GM06990 (cell line): ENCODE measurements around the gene NT5C3A.

ENCODE experiments used
- DNase-seq: peaks from one replicate; pipeline ENCODE4 v3.0.0-alpha.2; 2011; ENCODE audit not compliant: insufficient read length; ENCODE audit errors: extremely low read depth
- H3K27me3 ChIP-seq: replicated peaks from 2 replicates; pipeline ENCODE4 v1.6.0; 2011; ENCODE audit warnings: low read length; ENCODE audit not compliant: control insufficient read depth, insufficient read depth
- H3K36me3 ChIP-seq: 2 replicates; pipeline ENCODE4 v1.5.1; 2011; ENCODE audit warnings: low read length; ENCODE audit not compliant: control insufficient read depth, insufficient read depth
- H3K4me3 ChIP-seq: replicated peaks from 2 replicates; pipeline ENCODE4 v1.5.1; 2011; ENCODE audit warnings: low read depth, mild to moderate bottlenecking, control low read depth, low read length
- TF ChIP-seq, protein P1 (sequence below): IDR thresholded peaks from 2 replicates; pipeline ENCODE4 v1.5.1; 2011; ENCODE audit warnings: low read length, control low read depth, mild to moderate bottlenecking, inconsistent platforms; ENCODE audit not compliant: insufficient read depth, poor library complexity, severe bottlenecking

The NT5C3A gene

DNA sequence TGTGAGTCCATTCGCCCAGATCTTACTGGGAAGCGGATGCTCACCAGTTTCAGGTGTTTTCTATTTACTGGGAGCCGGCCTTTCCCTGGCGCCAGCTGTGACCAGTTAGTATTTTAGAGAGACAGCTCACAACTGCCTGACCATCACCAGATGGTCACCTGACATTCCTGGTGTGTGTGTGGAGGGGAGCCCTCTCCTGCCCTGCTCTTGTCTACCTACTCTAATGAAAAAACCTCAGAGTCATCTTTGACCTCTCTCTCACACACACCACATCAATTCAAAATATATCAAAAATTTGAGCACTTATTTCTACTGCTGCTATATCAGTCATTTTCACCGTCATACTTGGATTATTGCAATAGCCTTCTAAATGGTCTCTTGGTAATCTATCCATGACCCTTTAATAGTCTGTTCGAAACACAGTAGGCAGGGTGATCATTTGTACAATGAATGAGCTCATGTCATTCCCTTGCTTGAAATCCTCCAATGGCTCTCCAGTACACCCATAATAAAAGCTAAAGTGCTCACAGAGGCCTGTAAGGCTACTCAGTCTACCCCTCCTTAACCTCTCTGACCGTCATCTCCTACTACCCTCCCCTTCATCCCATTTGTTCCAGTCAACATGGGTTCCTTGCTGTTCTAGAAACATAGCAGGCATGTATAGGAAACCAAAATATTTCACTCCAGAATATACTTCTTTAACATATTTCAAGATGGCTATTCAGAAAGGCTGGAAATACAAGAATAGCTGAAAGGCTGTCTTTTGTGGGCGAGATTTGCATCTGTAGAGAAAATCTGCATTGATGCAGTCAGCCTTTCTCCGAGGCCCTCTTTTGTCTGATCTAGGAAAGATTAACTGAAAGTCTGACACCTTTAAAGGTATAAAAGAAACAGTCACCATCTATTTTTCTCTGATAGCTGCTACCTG, 17.5 kb upstream of the NT5C3A start:
- Histone ChIP-seq H3K27me3 (no peaks in the 10 kb centered on the region), H3K4me3 (no peak overlapping the region), H3K36me3 (no peaks in the 10 kb centered on the region)
- no peak for DNase-seq
- TF ChIP-seq, protein P1, sequence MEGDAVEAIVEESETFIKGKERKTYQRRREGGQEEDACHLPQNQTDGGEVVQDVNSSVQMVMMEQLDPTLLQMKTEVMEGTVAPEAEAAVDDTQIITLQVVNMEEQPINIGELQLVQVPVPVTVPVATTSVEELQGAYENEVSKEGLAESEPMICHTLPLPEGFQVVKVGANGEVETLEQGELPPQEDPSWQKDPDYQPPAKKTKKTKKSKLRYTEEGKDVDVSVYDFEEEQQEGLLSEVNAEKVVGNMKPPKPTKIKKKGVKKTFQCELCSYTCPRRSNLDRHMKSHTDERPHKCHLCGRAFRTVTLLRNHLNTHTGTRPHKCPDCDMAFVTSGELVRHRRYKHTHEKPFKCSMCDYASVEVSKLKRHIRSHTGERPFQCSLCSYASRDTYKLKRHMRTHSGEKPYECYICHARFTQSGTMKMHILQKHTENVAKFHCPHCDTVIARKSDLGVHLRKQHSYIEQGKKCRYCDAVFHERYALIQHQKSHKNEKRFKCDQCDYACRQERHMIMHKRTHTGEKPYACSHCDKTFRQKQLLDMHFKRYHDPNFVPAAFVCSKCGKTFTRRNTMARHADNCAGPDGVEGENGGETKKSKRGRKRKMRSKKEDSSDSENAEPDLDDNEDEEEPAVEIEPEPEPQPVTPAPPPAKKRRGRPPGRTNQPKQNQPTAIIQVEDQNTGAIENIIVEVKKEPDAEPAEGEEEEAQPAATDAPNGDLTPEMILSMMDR: no peak

GRCh38 chr7:33079096-33079495, 16.5 kb upstream of the NT5C3A start:
- no peak for DNase-seq
- TF ChIP-seq, protein P1: no peak
- no peak overlapping the region for H3K4me3 ChIP-seq
- H3K27me3 ChIP-seq: no peaks in the 10 kb centered on the region
- H3K36me3 ChIP-seq: no peaks in the 10 kb centered on the region

- TF ChIP-seq, protein P1: no peak
- H3K27me3 ChIP-seq: no peaks in the 10 kb centered on the region
- DNase-seq: no peak
- no peak overlapping the region for H3K4me3 ChIP-seq
- no peaks in the 10 kb centered on the region for H3K36me3 ChIP-seq
These were observed 14.2 kb upstream of the NT5C3A start for GRCh38 chr7:33076737-33077136.

DNA sequence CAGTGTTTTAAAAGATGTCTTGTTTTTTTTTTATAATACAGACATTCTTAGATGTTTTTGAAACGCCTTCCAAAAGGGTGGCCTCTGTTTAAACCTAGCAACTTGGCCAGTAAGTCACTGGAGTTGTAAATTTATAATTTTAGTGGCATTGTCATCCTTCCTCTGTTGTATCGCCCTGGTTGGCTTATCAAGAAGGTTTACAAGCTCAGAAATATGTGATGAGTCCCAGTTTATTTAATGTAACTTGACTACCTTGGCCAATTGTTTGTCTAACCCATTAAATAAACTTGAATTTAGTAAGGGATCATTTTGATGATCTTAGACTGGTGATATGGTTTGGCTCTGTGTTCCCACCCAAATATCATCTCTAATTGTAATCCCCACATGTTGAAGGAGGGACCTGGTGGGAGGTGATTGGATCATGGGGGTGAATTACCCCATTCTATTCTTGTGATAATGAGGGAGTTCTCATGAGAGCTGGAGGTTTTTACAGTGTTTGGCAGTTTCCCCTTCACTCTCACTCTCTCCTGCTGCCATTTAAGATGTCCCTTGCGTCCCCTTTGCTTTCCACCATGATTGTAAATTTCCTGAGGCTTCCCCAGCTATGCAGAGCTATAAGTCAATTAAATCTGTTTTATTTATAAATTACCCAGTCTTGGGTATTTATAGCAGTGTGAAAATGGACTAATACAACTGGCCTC, 13.4 kb upstream of the NT5C3A start:
- Histone ChIP-seq H3K27me3 (no peaks in the 10 kb centered on the region), H3K4me3 (no peak overlapping the region), H3K36me3 (no peaks in the 10 kb centered on the region)
- TF ChIP-seq, protein P1: no peak
- DNase-seq: no peak

DNA sequence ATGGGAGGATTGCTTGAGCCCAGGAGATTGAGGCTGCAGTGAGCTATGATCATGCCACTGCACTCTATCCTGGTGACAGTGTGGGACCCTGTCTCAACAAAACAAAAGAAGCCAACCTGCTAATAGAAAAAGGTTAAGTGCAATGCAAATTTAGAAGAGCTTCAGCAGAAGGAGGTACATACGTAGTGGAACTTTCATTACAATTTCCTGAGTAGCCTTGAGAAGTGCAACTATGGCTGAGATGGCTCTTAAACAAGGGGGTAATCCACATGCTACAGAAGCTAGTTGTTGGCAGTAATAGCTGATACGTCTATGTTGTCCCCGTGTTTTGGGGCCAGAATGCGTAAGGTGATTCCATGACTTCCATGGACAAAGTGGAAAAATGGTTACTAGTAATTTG, 10.7 kb upstream of the NT5C3A start:
- TF ChIP-seq, protein P1: no peak
- H3K27me3 ChIP-seq: no peaks in the 10 kb centered on the region

More for the DNA sequence above, 10.7 kb upstream of the NT5C3A start:
- no peak for DNase-seq
- no peak overlapping the region for H3K4me3 ChIP-seq
- H3K36me3 ChIP-seq: no peaks in the 10 kb centered on the region
